ENCODE data around the gene PPP4R4. TPM values are rescaled to one million over a fixed set of nuclear protein-coding genes. Genes with fewer than 3 reads are reported as not detected.

Gene PPP4R4
- total RNA-seq, 4 donors from 2014 or later: 0.08 to 1.7 (median 0.48) TPM

GRCh38 chr14:94175011-94175745 lies 1.1 kb downstream of the PPP4R4 start:
- Histone ChIP-seq H3K27ac (peak overlapping the region in 1 of 4 donors; percentile 11), H3K9me3 (no peaks in the 10 kb centered on the region), H3K4me1 (peaks cover 14 to 26% (median 16%) of the 10 kb centered on the region in 3 donors), H3K36me3 (no peaks in the 10 kb centered on the region), H3K27me3 (peaks cover 6 to 86% (median 23%) of the 10 kb centered on the region in 4 donors), H3K4me3 (peak overlapping the region; percentile 44 to 80 (median 58))
- intact Hi-C loops (cut with DNase I): no loop called here
- no peak for DNase-seq
- WGBS, 2 donors: 5 to 6% methylated on average over 17 to 20 of the region's 30 CpGs
- TF ChIP-seq POLR2A (IDR thresholded peaks at IDR 0.05): no peak
- no peak for TF ChIP-seq CTCF (IDR thresholded peaks at IDR 0.05)

- intact Hi-C loops (cut with DNase I): no loop called here
- H3K27ac ChIP-seq: no peak overlapping the region
- peaks cover 14 to 30% (median 16%) of the 10 kb centered on the region in 3 donors for H3K4me1 ChIP-seq
- no peak for TF ChIP-seq CTCF (IDR thresholded peaks at IDR 0.05)
- no peak for TF ChIP-seq POLR2A (IDR thresholded peaks at IDR 0.05)
- no peaks in the 10 kb centered on the region for H3K36me3 ChIP-seq
- no peaks in the 10 kb centered on the region for H3K9me3 ChIP-seq
- H3K4me3 ChIP-seq: peak overlapping the region in 2 of 4 donors; percentile 53 to 63
- 22 to 27% methylated on average over 7 of the region's 7 CpGs for WGBS, 2 donors
- DNase-seq: no peak
- peaks cover 6 to 84% (median 23%) of the 10 kb centered on the region in 4 donors for H3K27me3 ChIP-seq
Measured at GRCh38 chr14:94175747-94176146, 1.6 kb downstream of the PPP4R4 start.

GRCh38 chr14:94176808-94177207 lies 2.7 kb downstream of the PPP4R4 start:
- 28 to 43% methylated on average over 3 of the region's 3 CpGs for whole genome bisulfite sequencing, 2 donors
- peaks cover 6 to 79% (median 23%) of the 10 kb centered on the region in 4 donors for H3K27me3 ChIP-seq

GRCh38 chr14:94177806-94178205 lies 3.7 kb downstream of the PPP4R4 start:
- 62 to 77% methylated on average over 1 of the region's 1 CpG for WGBS, 2 donors
- H3K9me3 ChIP-seq: no peaks in the 10 kb centered on the region
- no peak overlapping the region for H3K4me3 ChIP-seq
- intact Hi-C loops (cut with DNase I): no loop called here
- no peak for TF ChIP-seq CTCF (IDR thresholded peaks at IDR 0.05)
- TF ChIP-seq POLR2A (IDR thresholded peaks at IDR 0.05): no peak
- H3K27ac ChIP-seq: no peak overlapping the region
- peaks cover 14 to 34% (median 16%) of the 10 kb centered on the region in 3 donors for H3K4me1 ChIP-seq
- H3K36me3 ChIP-seq: no peaks in the 10 kb centered on the region
- H3K27me3 ChIP-seq: peaks cover 6 to 69% (median 23%) of the 10 kb centered on the region in 4 donors
- DNase-seq: no peak

More at GRCh38 chr14:94176808-94177207, 2.7 kb downstream of the PPP4R4 start:
- H3K4me1 ChIP-seq: peaks cover 14 to 34% (median 16%) of the 10 kb centered on the region in 3 donors
- no peaks in the 10 kb centered on the region for H3K36me3 ChIP-seq
- intact Hi-C loops (cut with DNase I): no loop called here
- no peak for DNase-seq
- H3K9me3 ChIP-seq: no peaks in the 10 kb centered on the region
- no peak overlapping the region for H3K27ac ChIP-seq
- TF ChIP-seq POLR2A (IDR thresholded peaks at IDR 0.05) (no peak), CTCF (IDR thresholded peaks at IDR 0.05) (no peak)
- no peak overlapping the region for H3K4me3 ChIP-seq

GRCh38 chr14:94179244-94179643 lies 5.1 kb downstream of the PPP4R4 start:
- Histone ChIP-seq H3K27me3 (peaks cover 6 to 57% (median 23%) of the 10 kb centered on the region in 4 donors), H3K4me1 (peaks cover 9 to 22% (median 9%) of the 10 kb centered on the region in 3 donors), H3K27ac (no peak overlapping the region), H3K9me3 (no peaks in the 10 kb centered on the region), H3K4me3 (no peak overlapping the region), H3K36me3 (no peaks in the 10 kb centered on the region)
- no peak for TF ChIP-seq CTCF (IDR thresholded peaks at IDR 0.05)
- TF ChIP-seq POLR2A (IDR thresholded peaks at IDR 0.05): no peak
- intact Hi-C loops (cut with DNase I): no loop called here
- DNase-seq: no peak
- 93 to 96% methylated on average over 2 of the region's 2 CpGs for WGBS, 2 donors
